ENCODE data around the gene GRM8. TPM values are rescaled to one million over a fixed set of nuclear protein-coding genes. Genes with fewer than 3 reads are reported as not detected.

GRM8 gene
- total and polyA plus RNA-seq, 4 experiments from 2014 or later: not detected

GRCh38 chr7:126780993-126781392 lies 471.7 kb downstream of the GRM8 start:
- Mint-ChIP-seq H3K4me1 (no peaks in the 10 kb centered on the region), H3K9me3 (no peaks in the 10 kb centered on the region), H3K4me3 (no peak overlapping the region), H3K36me3 (no peaks in the 10 kb centered on the region), H3K27me3 (peaks cover 0 to 2% of the 10 kb centered on the region in 2 donors), H3K27ac (no peak overlapping the region)
- CTCF ChIA-PET (ENCODE audit: partially characterized antibody): no interaction called here
- POLR2A ChIA-PET (ENCODE audit: partially characterized antibody): no interaction called here
- no peak for DNase-seq
- intact Hi-C loops (cut with micrococcal nuclease): no loop called here
- no peaks in the 10 kb centered on the region for H3K4me1 ChIP-seq (ENCODE audit: insufficient read depth, low read length)
- H3K4me3 ChIP-seq (ENCODE audit: low read length in 2 of 2): no peak overlapping the region
- H3K9me3 ChIP-seq (ENCODE audit: control insufficient read depth in 1 of 2, low read length in 2 of 2): no peaks in the 10 kb centered on the region
- no peak overlapping the region for H3K27ac ChIP-seq (ENCODE audit: low read depth, low read length)
- no peaks in the 10 kb centered on the region for H3K36me3 ChIP-seq (ENCODE audit: insufficient read depth, low read length)
- no peaks in the 10 kb centered on the region for H3K27me3 ChIP-seq (ENCODE audit: insufficient read depth, low read length)

GRCh38 chr7:126778101-126778500 lies 474.6 kb downstream of the GRM8 start:
- no peak overlapping the region for H3K4me3 ChIP-seq (ENCODE audit: low read length in 2 of 2)
- intact Hi-C loops (cut with micrococcal nuclease): no loop called here
- H3K27me3 ChIP-seq (ENCODE audit: insufficient read depth, low read length): no peaks in the 10 kb centered on the region
- no peaks in the 10 kb centered on the region for H3K27me3 Mint-ChIP-seq
- no peaks in the 10 kb centered on the region for H3K9me3 Mint-ChIP-seq
- H3K4me1 Mint-ChIP-seq: no peaks in the 10 kb centered on the region
- no peaks in the 10 kb centered on the region for H3K36me3 Mint-ChIP-seq
- POLR2A ChIA-PET (ENCODE audit: partially characterized antibody): no interaction called here
- no peaks in the 10 kb centered on the region for H3K4me1 ChIP-seq (ENCODE audit: insufficient read depth, low read length)
- H3K36me3 ChIP-seq (ENCODE audit: insufficient read depth, low read length): no peaks in the 10 kb centered on the region
- CTCF ChIA-PET (ENCODE audit: partially characterized antibody): no interaction called here
- no peak overlapping the region for H3K27ac Mint-ChIP-seq
- no peak overlapping the region for H3K4me3 Mint-ChIP-seq
- no peak overlapping the region for H3K27ac ChIP-seq (ENCODE audit: low read depth, low read length)
- no peaks in the 10 kb centered on the region for H3K9me3 ChIP-seq (ENCODE audit: control insufficient read depth in 1 of 2, low read length in 2 of 2)
- DNase-seq: no peak

- H3K27me3 ChIP-seq (ENCODE audit: insufficient read depth, low read length): no peaks in the 10 kb centered on the region
- H3K27ac Mint-ChIP-seq: no peak overlapping the region
- intact Hi-C loops (cut with micrococcal nuclease): no loop called here
- DNase-seq: no peak
- no peak overlapping the region for H3K27ac ChIP-seq (ENCODE audit: low read depth, low read length)
- H3K9me3 Mint-ChIP-seq: no peaks in the 10 kb centered on the region
- H3K4me3 ChIP-seq (ENCODE audit: low read length in 2 of 2): no peak overlapping the region
- H3K9me3 ChIP-seq (ENCODE audit: control insufficient read depth in 1 of 2, low read length in 2 of 2): no peaks in the 10 kb centered on the region
- H3K4me3 Mint-ChIP-seq: no peak overlapping the region
- H3K4me1 ChIP-seq (ENCODE audit: insufficient read depth, low read length): no peaks in the 10 kb centered on the region
- no peaks in the 10 kb centered on the region for H3K36me3 Mint-ChIP-seq
- ChIA-PET CTCF (ENCODE audit: partially characterized antibody) (no interaction called here), POLR2A (ENCODE audit: partially characterized antibody) (no interaction called here)
- no peaks in the 10 kb centered on the region for H3K4me1 Mint-ChIP-seq
- H3K36me3 ChIP-seq (ENCODE audit: insufficient read depth, low read length): no peaks in the 10 kb centered on the region
- H3K27me3 Mint-ChIP-seq: no peaks in the 10 kb centered on the region
Measured at GRCh38 chr7:126776498-126776897, 476.2 kb downstream of the GRM8 start.

GRCh38 chr7:126774077-126774476 lies 478.7 kb downstream of the GRM8 start:
- H3K4me1 Mint-ChIP-seq: no peaks in the 10 kb centered on the region
- intact Hi-C loops (cut with micrococcal nuclease): no loop called here
- no peak for DNase-seq

GRCh38 chr7:126768836-126769235 lies 483.9 kb downstream of the GRM8 start:
- Histone ChIP-seq H3K27ac (ENCODE audit: low read depth, low read length) (no peak overlapping the region), H3K27me3 (ENCODE audit: insufficient read depth, low read length) (no peaks in the 10 kb centered on the region), H3K4me3 (ENCODE audit: low read length in 2 of 2) (no peak overlapping the region), H3K4me1 (ENCODE audit: insufficient read depth, low read length) (no peaks in the 10 kb centered on the region), H3K9me3 (ENCODE audit: control insufficient read depth in 1 of 2, low read length in 2 of 2) (no peaks in the 10 kb centered on the region), H3K36me3 (ENCODE audit: insufficient read depth, low read length) (no peaks in the 10 kb centered on the region)
- Mint-ChIP-seq H3K4me3 (no peak overlapping the region), H3K27me3 (peaks cover 0 to 1% of the 10 kb centered on the region in 2 donors), H3K4me1 (no peaks in the 10 kb centered on the region), H3K27ac (no peak overlapping the region), H3K36me3 (no peaks in the 10 kb centered on the region), H3K9me3 (no peaks in the 10 kb centered on the region)
- ChIA-PET POLR2A (ENCODE audit: partially characterized antibody) (no interaction called here), CTCF (ENCODE audit: partially characterized antibody) (no interaction called here)
- intact Hi-C loops (cut with micrococcal nuclease): no loop called here
- DNase-seq: no peak

More at GRCh38 chr7:126774077-126774476, 478.7 kb downstream of the GRM8 start:
- Histone ChIP-seq H3K27me3 (ENCODE audit: insufficient read depth, low read length) (no peaks in the 10 kb centered on the region), H3K36me3 (ENCODE audit: insufficient read depth, low read length) (no peaks in the 10 kb centered on the region), H3K9me3 (ENCODE audit: control insufficient read depth in 1 of 2, low read length in 2 of 2) (no peaks in the 10 kb centered on the region), H3K4me3 (ENCODE audit: low read length in 2 of 2) (no peak overlapping the region), H3K27ac (ENCODE audit: low read depth, low read length) (no peak overlapping the region), H3K4me1 (ENCODE audit: insufficient read depth, low read length) (no peaks in the 10 kb centered on the region)
- H3K4me3 Mint-ChIP-seq: no peak overlapping the region
- peaks cover 0 to 1% of the 10 kb centered on the region in 2 donors for H3K27me3 Mint-ChIP-seq
- no peak overlapping the region for H3K27ac Mint-ChIP-seq
- H3K9me3 Mint-ChIP-seq: no peaks in the 10 kb centered on the region
- POLR2A ChIA-PET (ENCODE audit: partially characterized antibody): no interaction called here
- CTCF ChIA-PET (ENCODE audit: partially characterized antibody): no interaction called here
- H3K36me3 Mint-ChIP-seq: no peaks in the 10 kb centered on the region

- H3K36me3 ChIP-seq (ENCODE audit: insufficient read depth, low read length): no peaks in the 10 kb centered on the region
- DNase-seq: no peak
- H3K4me1 ChIP-seq (ENCODE audit: insufficient read depth, low read length): no peaks in the 10 kb centered on the region
- ChIA-PET CTCF (ENCODE audit: partially characterized antibody) (no interaction called here), POLR2A (ENCODE audit: partially characterized antibody) (no interaction called here)
- Mint-ChIP-seq H3K4me1 (no peaks in the 10 kb centered on the region), H3K27ac (no peak overlapping the region), H3K4me3 (no peak overlapping the region), H3K36me3 (no peaks in the 10 kb centered on the region), H3K9me3 (no peaks in the 10 kb centered on the region), H3K27me3 (no peaks in the 10 kb centered on the region)
- no peaks in the 10 kb centered on the region for H3K9me3 ChIP-seq (ENCODE audit: control insufficient read depth in 1 of 2, low read length in 2 of 2)
- intact Hi-C loops (cut with micrococcal nuclease): no loop called here
- no peaks in the 10 kb centered on the region for H3K27me3 ChIP-seq (ENCODE audit: insufficient read depth, low read length)
- no peak overlapping the region for H3K27ac ChIP-seq (ENCODE audit: low read depth, low read length)
- no peak overlapping the region for H3K4me3 ChIP-seq (ENCODE audit: low read length in 2 of 2)
Measured at GRCh38 chr7:126760914-126761577, 491.7 kb downstream of the GRM8 start.

- CTCF ChIA-PET (ENCODE audit: partially characterized antibody): no interaction called here
- Histone ChIP-seq H3K36me3 (ENCODE audit: insufficient read depth, low read length) (no peaks in the 10 kb centered on the region), H3K27ac (ENCODE audit: low read depth, low read length) (no peak overlapping the region), H3K4me1 (ENCODE audit: insufficient read depth, low read length) (no peaks in the 10 kb centered on the region), H3K9me3 (ENCODE audit: control insufficient read depth in 1 of 2, low read length in 2 of 2) (no peaks in the 10 kb centered on the region), H3K4me3 (ENCODE audit: low read length in 2 of 2) (no peak overlapping the region), H3K27me3 (ENCODE audit: insufficient read depth, low read length) (no peaks in the 10 kb centered on the region)
- no peak for DNase-seq
- no peaks in the 10 kb centered on the region for H3K9me3 Mint-ChIP-seq
- H3K27me3 Mint-ChIP-seq: peaks cover 0 to 2% of the 10 kb centered on the region in 2 donors
- intact Hi-C loops (cut with micrococcal nuclease): no loop called here
- POLR2A ChIA-PET (ENCODE audit: partially characterized antibody): no interaction called here
- no peak overlapping the region for H3K27ac Mint-ChIP-seq
- H3K4me3 Mint-ChIP-seq: no peak overlapping the region
- H3K36me3 Mint-ChIP-seq: no peaks in the 10 kb centered on the region
- no peaks in the 10 kb centered on the region for H3K4me1 Mint-ChIP-seq
Measured at GRCh38 chr7:126755381-126755780, 497.4 kb downstream of the GRM8 start.
